ENCODE data around the gene WFIKKN2. TPM values are rescaled to one million over a fixed set of nuclear protein-coding genes. Genes with fewer than 3 reads are reported as not detected.

The WFIKKN2 gene
- total RNA-seq, 1 donor from 2014 or later, result 0.60 TPM

DNA sequence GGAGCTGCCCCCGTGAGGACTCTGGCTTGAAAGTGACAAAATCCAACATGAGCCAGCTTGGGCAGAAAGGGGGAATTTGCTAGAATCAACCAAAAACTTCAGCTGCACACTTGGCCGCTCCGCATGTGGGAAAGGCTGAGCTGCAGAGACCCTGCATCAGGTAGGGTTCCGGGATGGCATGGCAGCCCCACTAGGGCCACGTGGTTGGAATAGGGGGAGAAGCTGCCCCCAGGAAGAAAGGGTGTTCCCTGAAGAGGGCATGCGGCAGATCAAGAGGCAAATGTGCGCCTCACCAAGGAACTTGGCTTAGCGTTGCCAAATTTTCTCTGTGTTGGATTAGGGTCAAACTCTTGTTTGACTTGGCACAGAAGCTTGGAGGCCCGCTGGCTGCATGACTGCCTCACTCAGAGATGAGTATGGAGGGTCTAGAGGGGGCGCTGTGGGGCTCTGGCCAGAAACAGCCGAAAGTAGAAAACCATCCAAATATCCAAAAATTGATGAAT, 29.2 kb upstream of the WFIKKN2 start:
- H3K27ac Mint-ChIP-seq, result no peak overlapping the region
- no peaks in the 10 kb centered on the region for H3K4me1 Mint-ChIP-seq
- no peaks in the 10 kb centered on the region for H3K9me3 Mint-ChIP-seq
- TF ChIP-seq, protein P1, sequence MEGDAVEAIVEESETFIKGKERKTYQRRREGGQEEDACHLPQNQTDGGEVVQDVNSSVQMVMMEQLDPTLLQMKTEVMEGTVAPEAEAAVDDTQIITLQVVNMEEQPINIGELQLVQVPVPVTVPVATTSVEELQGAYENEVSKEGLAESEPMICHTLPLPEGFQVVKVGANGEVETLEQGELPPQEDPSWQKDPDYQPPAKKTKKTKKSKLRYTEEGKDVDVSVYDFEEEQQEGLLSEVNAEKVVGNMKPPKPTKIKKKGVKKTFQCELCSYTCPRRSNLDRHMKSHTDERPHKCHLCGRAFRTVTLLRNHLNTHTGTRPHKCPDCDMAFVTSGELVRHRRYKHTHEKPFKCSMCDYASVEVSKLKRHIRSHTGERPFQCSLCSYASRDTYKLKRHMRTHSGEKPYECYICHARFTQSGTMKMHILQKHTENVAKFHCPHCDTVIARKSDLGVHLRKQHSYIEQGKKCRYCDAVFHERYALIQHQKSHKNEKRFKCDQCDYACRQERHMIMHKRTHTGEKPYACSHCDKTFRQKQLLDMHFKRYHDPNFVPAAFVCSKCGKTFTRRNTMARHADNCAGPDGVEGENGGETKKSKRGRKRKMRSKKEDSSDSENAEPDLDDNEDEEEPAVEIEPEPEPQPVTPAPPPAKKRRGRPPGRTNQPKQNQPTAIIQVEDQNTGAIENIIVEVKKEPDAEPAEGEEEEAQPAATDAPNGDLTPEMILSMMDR (IDR thresholded peaks at IDR 0.05; ENCODE audit: unreplicated experiment), result no peak
- no peaks in the 10 kb centered on the region for H3K36me3 Mint-ChIP-seq
- H3K4me3 Mint-ChIP-seq, result no peak overlapping the region
- no peaks in the 10 kb centered on the region for H3K27me3 Mint-ChIP-seq (ENCODE audit: low read depth)
- DNase-seq (ENCODE audit: low spot score in 2 of 2, unreplicated experiment in 2 of 2), result no peak

GRCh38 chr17:50807009-50807408, 28.4 kb upstream of the WFIKKN2 start:
- Mint-ChIP-seq H3K27ac (no peak overlapping the region), H3K4me3 (no peak overlapping the region), H3K27me3 (ENCODE audit: low read depth) (no peaks in the 10 kb centered on the region), H3K9me3 (no peaks in the 10 kb centered on the region), H3K36me3 (no peaks in the 10 kb centered on the region), H3K4me1 (no peaks in the 10 kb centered on the region)
- TF ChIP-seq, protein P1 (IDR thresholded peaks at IDR 0.05; ENCODE audit: unreplicated experiment), result no peak
- no peak for DNase-seq (ENCODE audit: low spot score in 2 of 2, unreplicated experiment in 2 of 2)

DNA sequence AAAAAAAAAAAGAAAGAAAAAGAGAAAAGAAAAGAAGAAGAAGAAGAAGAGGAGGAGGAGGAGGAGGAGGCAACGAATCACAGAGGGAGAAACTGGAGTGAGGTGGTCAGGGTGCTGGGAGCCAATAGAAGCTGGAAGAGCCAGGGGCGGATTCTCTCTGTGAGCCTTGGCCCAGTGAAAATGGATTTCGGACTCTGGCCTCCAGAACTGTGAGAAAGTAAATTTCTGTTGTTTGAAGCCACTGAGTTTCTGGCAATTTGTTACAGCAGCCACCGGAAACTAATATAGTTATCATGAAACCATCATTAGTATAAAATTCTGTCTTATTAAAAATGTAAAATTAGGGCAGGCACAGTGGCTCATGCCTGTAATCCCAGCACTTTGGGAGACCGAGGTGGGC, 27.7 kb upstream of the WFIKKN2 start:
- no peak overlapping the region for H3K4me3 Mint-ChIP-seq
- H3K27me3 Mint-ChIP-seq (ENCODE audit: low read depth), result no peaks in the 10 kb centered on the region
- DNase-seq (ENCODE audit: low spot score in 2 of 2, unreplicated experiment in 2 of 2), result no peak
- no peaks in the 10 kb centered on the region for H3K36me3 Mint-ChIP-seq
- H3K9me3 Mint-ChIP-seq, result no peaks in the 10 kb centered on the region
- no peak overlapping the region for H3K27ac Mint-ChIP-seq
- TF ChIP-seq, protein P1 (IDR thresholded peaks at IDR 0.05; ENCODE audit: unreplicated experiment), result no peak
- H3K4me1 Mint-ChIP-seq, result no peaks in the 10 kb centered on the region

GRCh38 chr17:50808413-50808812, 27.0 kb upstream of the WFIKKN2 start:
- DNase-seq (ENCODE audit: low spot score in 2 of 2, unreplicated experiment in 2 of 2), result no peak
- Mint-ChIP-seq H3K36me3 (no peaks in the 10 kb centered on the region), H3K27ac (no peak overlapping the region), H3K27me3 (ENCODE audit: low read depth) (no peaks in the 10 kb centered on the region), H3K9me3 (peaks cover under 1% of the 10 kb centered on the region), H3K4me3 (no peak overlapping the region), H3K4me1 (no peaks in the 10 kb centered on the region)
- TF ChIP-seq, protein P1 (IDR thresholded peaks at IDR 0.05; ENCODE audit: unreplicated experiment), result no peak

DNA sequence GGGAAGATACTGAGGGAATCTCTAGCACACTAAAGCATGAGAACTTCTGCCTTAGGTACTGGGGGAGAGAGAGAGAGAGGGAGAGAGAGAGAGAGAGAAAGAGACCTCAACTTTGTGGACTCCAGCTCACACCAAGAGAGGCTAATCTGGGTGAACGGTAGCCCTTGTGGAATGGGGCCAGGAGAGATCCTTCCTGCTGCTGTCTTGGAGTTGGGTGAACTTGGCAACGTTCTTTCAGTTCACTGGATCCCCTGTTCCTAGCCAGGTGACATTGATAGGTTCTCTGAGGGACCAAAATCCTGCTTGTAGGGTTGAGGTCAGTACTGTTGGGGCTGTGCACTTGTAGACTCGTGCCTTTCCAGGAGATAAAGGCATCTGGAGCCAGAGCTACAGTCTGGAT, 26.5 kb upstream of the WFIKKN2 start:
- no peaks in the 10 kb centered on the region for H3K4me1 Mint-ChIP-seq
- H3K9me3 Mint-ChIP-seq, result peaks cover 5% of the 10 kb centered on the region
- no peak overlapping the region for H3K27ac Mint-ChIP-seq
- H3K27me3 Mint-ChIP-seq (ENCODE audit: low read depth), result no peaks in the 10 kb centered on the region
- H3K4me3 Mint-ChIP-seq, result no peak overlapping the region
- no peak for DNase-seq (ENCODE audit: low spot score in 2 of 2, unreplicated experiment in 2 of 2)
- H3K36me3 Mint-ChIP-seq, result no peaks in the 10 kb centered on the region
- TF ChIP-seq, protein P1 (IDR thresholded peaks at IDR 0.05; ENCODE audit: unreplicated experiment), result no peak

DNA sequence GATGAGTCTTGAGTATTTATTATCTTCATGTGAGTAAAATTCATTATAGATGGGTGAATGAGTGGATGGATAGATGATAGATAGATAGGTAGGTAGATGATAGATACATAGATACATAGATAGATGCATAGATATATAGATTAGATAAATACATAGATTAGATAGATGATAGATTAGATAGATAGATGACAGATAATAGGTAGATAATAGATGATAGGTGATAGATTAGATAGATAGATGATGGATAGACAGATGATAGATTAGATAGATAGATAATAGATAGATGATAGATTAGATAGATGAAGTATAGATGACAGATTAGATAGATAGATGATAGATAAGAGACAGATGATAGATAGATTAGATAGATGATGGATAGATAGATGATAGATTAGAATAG, 21.8 kb upstream of the WFIKKN2 start:
- Mint-ChIP-seq H3K9me3 (peaks cover 8% of the 10 kb centered on the region), H3K27ac (no peak overlapping the region), H3K27me3 (ENCODE audit: low read depth) (no peaks in the 10 kb centered on the region), H3K4me1 (peaks cover 7% of the 10 kb centered on the region), H3K36me3 (no peaks in the 10 kb centered on the region), H3K4me3 (no peak overlapping the region)
- TF ChIP-seq, protein P1 (IDR thresholded peaks at IDR 0.05; ENCODE audit: unreplicated experiment), result no peak
- DNase-seq (ENCODE audit: low spot score in 2 of 2, unreplicated experiment in 2 of 2), result no peak
